Left renal cortex interstitium (tissue), 4 donors: ENCODE results near the gene USP47. TPM values are rescaled to one million over a fixed set of nuclear protein-coding genes. Genes with fewer than 3 reads are reported as not detected.
"Not testable (repeated sequence)": the region's sequence is repeated elsewhere in the genome, so short reads cannot be mapped to it uniquely, and the experiment has no call there.

Experiments used
- DNase-seq, 4 donors: peaks; one replicate each; pipeline ENCODE4 v3.0.0-alpha.2; 2013; ENCODE audit warnings: low read depth in 4 of 4, low spot score in 2 of 4, missing footprints in 1 of 4
- polyA plus RNA-seq, 4 donors: library from polyadenylated mRNA; unstranded; fragments of 120-200 nt; gene quantifications; one replicate each; pipeline ENCODE4 v1.2.1, GENCODE V29; 2013; ENCODE audit not compliant: insufficient read length in 4 of 4

Gene USP47
- polyA plus RNA-seq, 4 donors: 73.0 to 93.6 (median 90.4) TPM

- DNase-seq: no peak
These were observed 19.9 kb upstream of the USP47 start for GRCh38 chr11:11821899-11822298.

GRCh38 chr11:11822946-11823345, 18.8 kb upstream of the USP47 start:
- DNase-seq: no peak

GRCh38 chr11:11826260-11826659, 15.5 kb upstream of the USP47 start:
- DNase-seq: no peak

GRCh38 chr11:11827272-11827671, 14.5 kb upstream of the USP47 start:
- no peak for DNase-seq

GRCh38 chr11:11831406-11831805, 10.4 kb upstream of the USP47 start:
- not testable (repeated sequence) for DNase-seq

- no peak for DNase-seq
These were observed 5.0 kb upstream of the USP47 start for GRCh38 chr11:11836676-11837231.

GRCh38 chr11:11839718-11840117, 2.1 kb upstream of the USP47 start:
- DNase-seq: no peak

- DNase-seq: peak in 3 of 4 donors; percentile 44 to 85 (median 49)
These were observed 553 bp upstream of the USP47 start for GRCh38 chr11:11841116-11841722.

- DNase-seq: peak; percentile 66 to 94 (median 76)
These were observed 743 bp downstream of the USP47 start for GRCh38 chr11:11842421-11843008.

- peak in 3 of 4 donors; percentile 24 to 60 (median 38) for DNase-seq
These were observed 1.4 kb downstream of the USP47 start for GRCh38 chr11:11843211-11843621.

- DNase-seq: no peak
These were observed 1.9 kb downstream of the USP47 start for GRCh38 chr11:11843642-11844041.

- DNase-seq: no peak
These were observed 2.5 kb downstream of the USP47 start for GRCh38 chr11:11844272-11844671.

GRCh38 chr11:11845071-11845470, 3.3 kb downstream of the USP47 start:
- DNase-seq: peak in 1 of 4 donors; percentile 34

- DNase-seq: no peak
These were observed 3.8 kb downstream of the USP47 start for GRCh38 chr11:11845551-11845950.

GRCh38 chr11:11847082-11847481, 5.3 kb downstream of the USP47 start:
- DNase-seq: no peak

- DNase-seq: peak in 1 of 4 donors; percentile 24
These were observed 7.3 kb downstream of the USP47 start for GRCh38 chr11:11848891-11849746.

- DNase-seq: no peak
These were observed 8.9 kb downstream of the USP47 start for GRCh38 chr11:11850668-11851067.

- no peak for DNase-seq
These were observed 14.9 kb downstream of the USP47 start for GRCh38 chr11:11856638-11857037.

- no peak for DNase-seq
These were observed 16.0 kb downstream of the USP47 start for GRCh38 chr11:11857769-11858168.

GRCh38 chr11:11858676-11859075, 16.9 kb downstream of the USP47 start:
- no peak for DNase-seq
